Mucosa of rectum (tissue), 2 donors: ENCODE measurements around the gene ADGB.
"Not testable (repeated sequence)": the region's sequence is repeated elsewhere in the genome, so short reads cannot be mapped to it uniquely, and the experiment has no call there.

Experiments
- H3K27ac ChIP-seq, 2 donors: one replicate each; pipeline ENCODE4 v1.7.0; 2013; ENCODE audit warnings: inconsistent platforms in 2 of 2, low read depth in 2 of 2, low read length in 2 of 2
- H3K27me3 ChIP-seq, 2 donors: one replicate each; pipeline ENCODE4 v1.7.0; 2013; ENCODE audit warnings: low read length in 2 of 2; ENCODE audit not compliant: control insufficient read depth in 2 of 2, insufficient read depth in 2 of 2
- H3K36me3 ChIP-seq, 2 donors: one replicate each; pipeline ENCODE4 v1.7.0; 2013; ENCODE audit warnings: low read length in 2 of 2; ENCODE audit not compliant: control insufficient read depth in 2 of 2, insufficient read depth in 2 of 2
- H3K4me1 ChIP-seq, 2 donors: one replicate each; pipeline ENCODE4 v1.7.0; 2013; ENCODE audit warnings: low read length in 2 of 2, mild to moderate bottlenecking in 1 of 2; ENCODE audit not compliant: control insufficient read depth in 2 of 2, insufficient read depth in 2 of 2
- H3K4me3 ChIP-seq, 2 donors: one replicate each; pipeline ENCODE4 v1.7.0; 2013; ENCODE audit warnings: low read length in 2 of 2
- H3K9ac ChIP-seq, 2 donors: one replicate each; pipeline ENCODE4 v1.7.0; 2013; ENCODE audit warnings: low read length in 2 of 2, low read depth in 1 of 2, mild to moderate bottlenecking in 1 of 2
- H3K9me3 ChIP-seq, 2 donors: one replicate each; pipeline ENCODE4 v1.7.0; 2013; ENCODE audit warnings: low read length in 2 of 2; ENCODE audit not compliant: control insufficient read depth in 2 of 2
- donor health status: healthy.
- donor health status: Normal muscosa, but diverticular disease.

The ADGB gene

GRCh38 chr6:146598772-146599405 is at the start of gene ADGB:
ADGB (plus strand) TSS chr6:146598972; CDS start chr6:146599041, 69 bp downstream.
- peak within 1 kb of the TSS; percentile 82 to 83 for H3K4me3 ChIP-seq
- peaks cover 8 to 15% of the 10 kb centered on the region in 2 donors for H3K4me1 ChIP-seq
- no peaks in the 10 kb centered on the region for H3K36me3 ChIP-seq
- no peaks in the 10 kb centered on the region for H3K27me3 ChIP-seq
- peak within 1 kb of the TSS; percentile 10 to 70 for H3K9ac ChIP-seq
- peak within 1 kb of the TSS; percentile 62 to 67 for H3K27ac ChIP-seq
- no peaks in the 10 kb centered on the region for H3K9me3 ChIP-seq

- no peak overlapping the region for H3K9ac ChIP-seq
- H3K27me3 ChIP-seq: no peaks in the 10 kb centered on the region
- peaks cover 6 to 15% of the 10 kb centered on the region in 2 donors for H3K4me1 ChIP-seq
- H3K9me3 ChIP-seq: no peaks in the 10 kb centered on the region
- no peak overlapping the region for H3K27ac ChIP-seq
- H3K4me3 ChIP-seq: no peak overlapping the region
- peaks cover 22 to 31% of the 10 kb centered on the region in 2 donors for H3K36me3 ChIP-seq
Observed at GRCh38 chr6:146550911-146551310, 47.9 kb upstream of the ADGB start.

- H3K9ac ChIP-seq: no peak overlapping the region
- H3K36me3 ChIP-seq: peaks cover 22 to 31% of the 10 kb centered on the region in 2 donors
- H3K4me3 ChIP-seq: no peak overlapping the region
- no peak overlapping the region for H3K27ac ChIP-seq
- H3K9me3 ChIP-seq: no peaks in the 10 kb centered on the region
- H3K4me1 ChIP-seq: peaks cover 5 to 10% of the 10 kb centered on the region in 2 donors
- no peaks in the 10 kb centered on the region for H3K27me3 ChIP-seq
Observed at GRCh38 chr6:146551545-146551944, 47.2 kb upstream of the ADGB start.

GRCh38 chr6:146553377-146554135 is 45.2 kb upstream of the ADGB start:
- H3K4me1 ChIP-seq: peaks cover 0 to 2% of the 10 kb centered on the region in 2 donors

GRCh38 chr6:146560607-146561006 is 38.2 kb upstream of the ADGB start:
- H3K27me3 ChIP-seq: no peaks in the 10 kb centered on the region
- H3K9me3 ChIP-seq: no peaks in the 10 kb centered on the region
- no peak overlapping the region for H3K4me3 ChIP-seq
- peaks cover 0 to under 1% of the 10 kb centered on the region in 2 donors for H3K36me3 ChIP-seq
- H3K27ac ChIP-seq: no peak overlapping the region
- no peak overlapping the region for H3K9ac ChIP-seq
- H3K4me1 ChIP-seq: no peaks in the 10 kb centered on the region

More at GRCh38 chr6:146553377-146554135, 45.2 kb upstream of the ADGB start:
- H3K4me3 ChIP-seq: no peak overlapping the region
- no peak overlapping the region for H3K9ac ChIP-seq
- no peaks in the 10 kb centered on the region for H3K9me3 ChIP-seq
- peaks cover 22 to 31% of the 10 kb centered on the region in 2 donors for H3K36me3 ChIP-seq
- no peak overlapping the region for H3K27ac ChIP-seq
- no peaks in the 10 kb centered on the region for H3K27me3 ChIP-seq

GRCh38 chr6:146566661-146567060 is 32.1 kb upstream of the ADGB start:
- H3K9ac ChIP-seq, H3K36me3 ChIP-seq, H3K4me1 ChIP-seq, H3K4me3 ChIP-seq, H3K27me3 ChIP-seq, H3K27ac ChIP-seq, H3K9me3 ChIP-seq: not testable (repeated sequence)

- not testable (repeated sequence) for H3K9ac ChIP-seq, H3K36me3 ChIP-seq, H3K27ac ChIP-seq, H3K27me3 ChIP-seq, H3K4me1 ChIP-seq, H3K4me3 ChIP-seq, H3K9me3 ChIP-seq
Observed at GRCh38 chr6:146568619-146569018, 30.2 kb upstream of the ADGB start.

GRCh38 chr6:146574211-146574610 is 24.6 kb upstream of the ADGB start:
- Histone ChIP-seq H3K36me3 (no peaks in the 10 kb centered on the region), H3K27me3 (no peaks in the 10 kb centered on the region), H3K27ac (no peak overlapping the region), H3K4me3 (no peak overlapping the region), H3K9me3 (peaks cover 0 to 4% of the 10 kb centered on the region in 2 donors), H3K9ac (no peak overlapping the region), H3K4me1 (no peaks in the 10 kb centered on the region)

GRCh38 chr6:146578054-146578453 is 20.7 kb upstream of the ADGB start:
- Histone ChIP-seq H3K4me1 (no peaks in the 10 kb centered on the region), H3K27ac (no peak overlapping the region), H3K4me3 (no peak overlapping the region), H3K27me3 (no peaks in the 10 kb centered on the region), H3K9ac (no peak overlapping the region), H3K36me3 (no peaks in the 10 kb centered on the region), H3K9me3 (peaks cover 0 to 4% of the 10 kb centered on the region in 2 donors)

- Histone ChIP-seq H3K27me3 (no peaks in the 10 kb centered on the region), H3K9ac (no peak overlapping the region), H3K27ac (no peak overlapping the region), H3K9me3 (no peaks in the 10 kb centered on the region), H3K4me3 (no peak overlapping the region), H3K36me3 (no peaks in the 10 kb centered on the region), H3K4me1 (no peaks in the 10 kb centered on the region)
Observed at GRCh38 chr6:146581968-146582367, 16.8 kb upstream of the ADGB start.
